Measurements from ENCODE around the gene PLAAT2. TPM values are rescaled to one million over a fixed set of nuclear protein-coding genes. Genes with fewer than 3 reads are reported as not detected.

Gene PLAAT2
- total and polyA plus RNA-seq, 10 donors, result 0.16 to 1.3 (median 0.18) TPM; not detected in 7

GRCh38 chr11:63560506-63561180, 2.5 kb downstream of the PLAAT2 start:
- Histone ChIP-seq H3K4me3 (no peak overlapping the region), H3K9me3 (no peaks in the 10 kb centered on the region), H3K27me3 (replicated peaks in 1 of 7) (no peaks in the 10 kb centered on the region), H3K4me1 (peaks cover 0 to 23% (median 0%) of the 10 kb centered on the region in 6 donors), H3K27ac (no peak overlapping the region), H3K36me3 (no peaks in the 10 kb centered on the region)
- WGBS, 5 donors, result 53 to 65% (median 61%) methylated on average over 7 of the region's 7 CpGs
- DNase-seq, result no peak
- no peak for TF ChIP-seq POLR2A (IDR thresholded peaks at IDR 0.05)
- TF ChIP-seq, protein P1, sequence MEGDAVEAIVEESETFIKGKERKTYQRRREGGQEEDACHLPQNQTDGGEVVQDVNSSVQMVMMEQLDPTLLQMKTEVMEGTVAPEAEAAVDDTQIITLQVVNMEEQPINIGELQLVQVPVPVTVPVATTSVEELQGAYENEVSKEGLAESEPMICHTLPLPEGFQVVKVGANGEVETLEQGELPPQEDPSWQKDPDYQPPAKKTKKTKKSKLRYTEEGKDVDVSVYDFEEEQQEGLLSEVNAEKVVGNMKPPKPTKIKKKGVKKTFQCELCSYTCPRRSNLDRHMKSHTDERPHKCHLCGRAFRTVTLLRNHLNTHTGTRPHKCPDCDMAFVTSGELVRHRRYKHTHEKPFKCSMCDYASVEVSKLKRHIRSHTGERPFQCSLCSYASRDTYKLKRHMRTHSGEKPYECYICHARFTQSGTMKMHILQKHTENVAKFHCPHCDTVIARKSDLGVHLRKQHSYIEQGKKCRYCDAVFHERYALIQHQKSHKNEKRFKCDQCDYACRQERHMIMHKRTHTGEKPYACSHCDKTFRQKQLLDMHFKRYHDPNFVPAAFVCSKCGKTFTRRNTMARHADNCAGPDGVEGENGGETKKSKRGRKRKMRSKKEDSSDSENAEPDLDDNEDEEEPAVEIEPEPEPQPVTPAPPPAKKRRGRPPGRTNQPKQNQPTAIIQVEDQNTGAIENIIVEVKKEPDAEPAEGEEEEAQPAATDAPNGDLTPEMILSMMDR (IDR thresholded peaks at IDR 0.05 in 8 of 11, conservative IDR thresholded peaks at IDR 0.05 in 3 of 11), result no peak
- no peak for TF ChIP-seq POLR2AphosphoS5 (IDR thresholded peaks at IDR 0.05)
- intact Hi-C loops (cut with DNase I; ENCODE audit: low total_unique reads), result no loop called here

- no peak for DNase-seq
- H3K4me3 ChIP-seq, result no peak overlapping the region
- H3K36me3 ChIP-seq, result no peaks in the 10 kb centered on the region
- no peaks in the 10 kb centered on the region for H3K27me3 ChIP-seq (replicated peaks in 1 of 7)
- H3K4me1 ChIP-seq, result peaks cover under 1 to 20% (median 8%) of the 10 kb centered on the region in 6 donors
- 92 to 95% (median 93%) methylated on average over 7 of the region's 7 CpGs for WGBS, 5 donors
- no peaks in the 10 kb centered on the region for H3K9me3 ChIP-seq
- intact Hi-C loops (cut with DNase I; ENCODE audit: low total_unique reads), result no loop called here
- no peak for TF ChIP-seq POLR2AphosphoS5 (IDR thresholded peaks at IDR 0.05)
- TF ChIP-seq, protein P1 (IDR thresholded peaks at IDR 0.05 in 8 of 11, conservative IDR thresholded peaks at IDR 0.05 in 3 of 11), result no peak
- H3K27ac ChIP-seq, result no peak overlapping the region
Observed at GRCh38 chr11:63558459-63559157, 4.6 kb downstream of the PLAAT2 start.

DNA sequence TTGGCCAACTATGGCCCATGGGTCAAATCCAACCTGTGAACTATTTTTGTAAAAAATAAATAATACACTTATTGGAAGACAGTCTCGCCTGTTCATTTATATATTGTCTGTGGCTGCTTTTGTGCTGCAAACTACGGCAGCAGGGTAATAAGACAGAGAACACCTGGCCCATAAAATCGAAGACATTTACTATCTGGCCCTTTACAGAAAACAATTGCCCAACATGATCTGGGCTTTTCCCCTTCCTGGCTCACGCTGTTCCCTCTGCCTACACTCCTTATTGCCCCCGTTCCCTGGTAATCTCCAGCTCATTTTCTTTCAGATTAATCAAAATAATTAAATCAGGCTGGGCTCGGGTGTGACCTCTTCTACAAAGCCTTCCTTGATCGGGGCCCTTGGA, 5.6 kb downstream of the PLAAT2 start:
- H3K4me3 ChIP-seq, result no peak overlapping the region
- H3K27me3 ChIP-seq (replicated peaks in 1 of 7), result no peaks in the 10 kb centered on the region
- no peak overlapping the region for H3K27ac ChIP-seq
- WGBS, 5 donors, result 77 to 88% (median 81%) methylated on average over 7 of the region's 7 CpGs
- intact Hi-C loops (cut with DNase I; ENCODE audit: low total_unique reads), result no loop called here
- H3K36me3 ChIP-seq, result no peaks in the 10 kb centered on the region
- no peaks in the 10 kb centered on the region for H3K9me3 ChIP-seq
- TF ChIP-seq, protein P1 (IDR thresholded peaks at IDR 0.05 in 8 of 11, conservative IDR thresholded peaks at IDR 0.05 in 3 of 11), result no peak
- TF ChIP-seq POLR2A (IDR thresholded peaks at IDR 0.05) (no peak), POLR2AphosphoS5 (IDR thresholded peaks at IDR 0.05) (no peak)
- peaks cover 4 to 30% (median 17%) of the 10 kb centered on the region in 6 donors for H3K4me1 ChIP-seq
- DNase-seq, result no peak

GRCh38 chr11:63556404-63557013, 6.7 kb downstream of the PLAAT2 start:
- H3K9me3 ChIP-seq, result no peaks in the 10 kb centered on the region
- TF ChIP-seq, protein P1 (IDR thresholded peaks at IDR 0.05 in 8 of 11, conservative IDR thresholded peaks at IDR 0.05 in 3 of 11), result no peak
- no peak for TF ChIP-seq POLR2AphosphoS5 (IDR thresholded peaks at IDR 0.05)
- TF ChIP-seq POLR2A (IDR thresholded peaks at IDR 0.05), result no peak
- H3K27me3 ChIP-seq (replicated peaks in 1 of 7), result no peaks in the 10 kb centered on the region
- intact Hi-C loops (cut with DNase I; ENCODE audit: low total_unique reads), result no loop called here
- H3K4me3 ChIP-seq, result no peak overlapping the region
- DNase-seq, result no peak
- no peaks in the 10 kb centered on the region for H3K36me3 ChIP-seq
- WGBS, 5 donors, result 81 to 85% (median 84%) methylated on average over 7 of the region's 7 CpGs
- H3K4me1 ChIP-seq, result peaks cover 4 to 41% (median 22%) of the 10 kb centered on the region in 6 donors
- H3K27ac ChIP-seq, result no peak overlapping the region

Measured in spleen (tissue), 11 donors.